Measurements from ENCODE around the gene OGFRL1. TPM values are rescaled to one million over a fixed set of nuclear protein-coding genes. Genes with fewer than 3 reads are reported as not detected.
"Not testable (repeated sequence)": the region's sequence is repeated elsewhere in the genome, so short reads cannot be mapped to it uniquely, and the experiment has no call there.

Gene OGFRL1
- total RNA-seq, 1 experiment from 2014 or later, result 5.4 TPM

DNA sequence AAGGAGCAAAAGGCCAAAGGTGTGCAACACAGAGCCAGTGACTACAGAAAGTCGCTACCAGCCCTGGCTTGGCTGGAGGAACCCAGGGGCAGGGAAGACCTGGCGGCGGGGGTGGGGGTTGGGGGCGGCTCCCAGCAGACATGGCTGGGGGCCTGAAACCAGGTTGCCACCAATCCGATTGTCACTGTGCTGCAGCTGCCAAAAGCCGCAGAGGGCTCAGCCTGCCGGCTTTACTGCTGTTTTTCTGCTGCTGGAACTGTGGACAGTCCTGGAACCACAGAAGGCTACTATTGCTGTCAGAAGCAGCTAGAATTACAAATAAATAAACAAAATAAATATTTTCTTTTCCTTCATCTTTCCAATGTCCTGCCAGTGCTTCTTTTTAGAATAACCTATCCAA lies 25.7 kb upstream of the OGFRL1 start:
- peaks cover 13% of the 10 kb centered on the region for H3K36me3 Mint-ChIP-seq
- POLR2A ChIA-PET, result no interaction called here

DNA sequence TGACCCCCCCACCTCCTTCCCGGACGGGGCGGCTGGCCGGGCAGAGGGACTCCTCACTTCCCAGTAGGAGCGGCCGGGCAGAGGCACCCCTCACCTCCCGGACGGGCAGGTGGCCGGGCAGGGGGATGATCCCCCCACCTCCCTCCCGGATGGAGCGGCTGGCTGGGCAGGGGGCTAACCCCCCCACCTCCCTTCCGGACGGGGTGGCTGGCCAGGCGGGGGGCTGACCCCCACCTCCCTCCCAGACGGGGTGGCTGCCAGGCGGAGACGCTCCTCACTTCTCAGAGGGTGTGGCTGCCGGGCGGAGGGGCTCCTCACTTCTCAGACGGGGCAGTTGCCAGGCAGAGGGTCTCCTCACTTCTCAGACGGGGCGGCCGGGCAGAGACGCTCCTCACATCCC lies 22.2 kb upstream of the OGFRL1 start:
- H3K36me3 Mint-ChIP-seq, result peaks cover 44% of the 10 kb centered on the region
- H3K27ac Mint-ChIP-seq; CTCF ChIA-PET; H3K4me3 Mint-ChIP-seq; DNase-seq (ENCODE audit: low spot score); POLR2A ChIA-PET; ATAC-seq: not testable (repeated sequence)
- H3K4me1 Mint-ChIP-seq, result peaks cover 10% of the 10 kb centered on the region
- H3K9me3 Mint-ChIP-seq, result peaks cover 45% of the 10 kb centered on the region
- peaks cover 24% of the 10 kb centered on the region for H3K27me3 Mint-ChIP-seq (ENCODE audit: low read depth)

More for the DNA sequence above, 25.7 kb upstream of the OGFRL1 start:
- Mint-ChIP-seq H3K4me3 (no peak overlapping the region), H3K4me1 (peaks cover 20% of the 10 kb centered on the region), H3K9me3 (peaks cover 14% of the 10 kb centered on the region), H3K27ac (no peak overlapping the region), H3K27me3 (ENCODE audit: low read depth) (peaks cover 10% of the 10 kb centered on the region)
- CTCF ChIA-PET, result no interaction called here
- no peak; the same call in 1 of the 2 replicates for ATAC-seq
- DNase-seq (ENCODE audit: low spot score), result no peak
- TF ChIP-seq, protein P1, sequence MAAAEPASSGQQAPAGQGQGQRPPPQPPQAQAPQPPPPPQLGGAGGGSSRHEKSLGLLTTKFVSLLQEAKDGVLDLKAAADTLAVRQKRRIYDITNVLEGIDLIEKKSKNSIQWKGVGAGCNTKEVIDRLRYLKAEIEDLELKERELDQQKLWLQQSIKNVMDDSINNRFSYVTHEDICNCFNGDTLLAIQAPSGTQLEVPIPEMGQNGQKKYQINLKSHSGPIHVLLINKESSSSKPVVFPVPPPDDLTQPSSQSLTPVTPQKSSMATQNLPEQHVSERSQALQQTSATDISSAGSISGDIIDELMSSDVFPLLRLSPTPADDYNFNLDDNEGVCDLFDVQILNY (CRISPR knock-in tag; IDR thresholded peaks at IDR 0.05), result no peak
- TF ChIP-seq PRRX2 (CRISPR knock-in tag; IDR thresholded peaks at IDR 0.05) (no peak), CREB1 (CRISPR knock-in tag; IDR thresholded peaks at IDR 0.05) (no peak), STAT6 (CRISPR knock-in tag; conservative IDR thresholded peaks at IDR 0.05; ENCODE audit: low read depth) (no peak), KAT7 (CRISPR knock-in tag; IDR thresholded peaks at IDR 0.05; ENCODE audit: borderline replicate concordance) (no peak), ZNF232 (CRISPR knock-in tag; IDR thresholded peaks at IDR 0.05) (no peak), ZBTB43 (CRISPR knock-in tag; IDR thresholded peaks at IDR 0.05) (no peak), TP53 (CRISPR knock-in tag; IDR thresholded peaks at IDR 0.05) (no peak), ZNF138 (CRISPR knock-in tag; conservative IDR thresholded peaks at IDR 0.05) (no peak), CBFB (CRISPR knock-in tag; IDR thresholded peaks at IDR 0.05; ENCODE audit: low read depth) (no peak), NFYB (CRISPR knock-in tag; conservative IDR thresholded peaks at IDR 0.05; ENCODE audit: low read depth) (no peak)

- no peak for TF ChIP-seq KAT7 (CRISPR knock-in tag; IDR thresholded peaks at IDR 0.05; ENCODE audit: borderline replicate concordance)
- TF ChIP-seq ZNF423 (CRISPR knock-in tag; IDR thresholded peaks at IDR 0.05), result no peak
- TF ChIP-seq SMAD3 (CRISPR knock-in tag; IDR thresholded peaks at IDR 0.05; ENCODE audit: borderline replicate concordance), result no peak
- TF ChIP-seq ZMAT4 (CRISPR knock-in tag; IDR thresholded peaks at IDR 0.05), result no peak
- TF ChIP-seq ELF4 (CRISPR knock-in tag; IDR thresholded peaks at IDR 0.05; ENCODE audit: low read depth), result no peak
- TF ChIP-seq, protein P1 (CRISPR knock-in tag; IDR thresholded peaks at IDR 0.05), result no peak
- no peak for TF ChIP-seq SP1 (CRISPR knock-in tag; conservative IDR thresholded peaks at IDR 0.05)
- TF ChIP-seq, protein P2, sequence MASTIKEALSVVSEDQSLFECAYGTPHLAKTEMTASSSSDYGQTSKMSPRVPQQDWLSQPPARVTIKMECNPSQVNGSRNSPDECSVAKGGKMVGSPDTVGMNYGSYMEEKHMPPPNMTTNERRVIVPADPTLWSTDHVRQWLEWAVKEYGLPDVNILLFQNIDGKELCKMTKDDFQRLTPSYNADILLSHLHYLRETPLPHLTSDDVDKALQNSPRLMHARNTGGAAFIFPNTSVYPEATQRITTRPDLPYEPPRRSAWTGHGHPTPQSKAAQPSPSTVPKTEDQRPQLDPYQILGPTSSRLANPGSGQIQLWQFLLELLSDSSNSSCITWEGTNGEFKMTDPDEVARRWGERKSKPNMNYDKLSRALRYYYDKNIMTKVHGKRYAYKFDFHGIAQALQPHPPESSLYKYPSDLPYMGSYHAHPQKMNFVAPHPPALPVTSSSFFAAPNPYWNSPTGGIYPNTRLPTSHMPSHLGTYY (CRISPR knock-in tag; IDR thresholded peaks at IDR 0.05), result no peak
- TF ChIP-seq CBFB (CRISPR knock-in tag; IDR thresholded peaks at IDR 0.05; ENCODE audit: low read depth), result no peak
- TF ChIP-seq EMX1 (CRISPR knock-in tag; IDR thresholded peaks at IDR 0.05), result no peak
- no peak for TF ChIP-seq GTF2I (CRISPR knock-in tag; conservative IDR thresholded peaks at IDR 0.05)
- TF ChIP-seq, protein P3, sequence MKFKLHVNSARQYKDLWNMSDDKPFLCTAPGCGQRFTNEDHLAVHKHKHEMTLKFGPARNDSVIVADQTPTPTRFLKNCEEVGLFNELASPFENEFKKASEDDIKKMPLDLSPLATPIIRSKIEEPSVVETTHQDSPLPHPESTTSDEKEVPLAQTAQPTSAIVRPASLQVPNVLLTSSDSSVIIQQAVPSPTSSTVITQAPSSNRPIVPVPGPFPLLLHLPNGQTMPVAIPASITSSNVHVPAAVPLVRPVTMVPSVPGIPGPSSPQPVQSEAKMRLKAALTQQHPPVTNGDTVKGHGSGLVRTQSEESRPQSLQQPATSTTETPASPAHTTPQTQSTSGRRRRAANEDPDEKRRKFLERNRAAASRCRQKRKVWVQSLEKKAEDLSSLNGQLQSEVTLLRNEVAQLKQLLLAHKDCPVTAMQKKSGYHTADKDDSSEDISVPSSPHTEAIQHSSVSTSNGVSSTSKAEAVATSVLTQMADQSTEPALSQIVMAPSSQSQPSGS (CRISPR knock-in tag; IDR thresholded peaks at IDR 0.05; ENCODE audit: borderline replicate concordance, low read depth), result no peak
- DNase-seq (ENCODE audit: low spot score) (no peak), ATAC-seq (no peak)
- Mint-ChIP-seq H3K27me3 (ENCODE audit: low read depth) (peaks cover 27% of the 10 kb centered on the region), H3K4me3 (no peak overlapping the region), H3K27ac (no peak overlapping the region), H3K36me3 (peaks cover 56% of the 10 kb centered on the region), H3K4me1 (no peaks in the 10 kb centered on the region), H3K9me3 (peaks cover 57% of the 10 kb centered on the region)
- ChIA-PET POLR2A (no interaction called here), CTCF (no interaction called here)
Observed at GRCh38 chr6:71268735-71269437, 19.7 kb upstream of the OGFRL1 start.

All from WTC11 (cell line).